ENCODE measurements around the gene SNX25. TPM values are rescaled to one million over a fixed set of nuclear protein-coding genes. Genes with fewer than 3 reads are reported as not detected.

Gene SNX25
- total and polyA plus RNA-seq, 2 of the 13 experiments (the other 11 are each of a cell fraction or from before 2014, with no cell fraction given), result 23.4 to 23.5 TPM

- Histone ChIP-seq H3K4me2 (ENCODE audit: low read depth, low read length) (no peak overlapping the region), H3K36me3 (replicated peaks in 1 of 2; ENCODE audit: control insufficient read depth in 1 of 2, insufficient read depth in 2 of 2, low read length in 2 of 2) (peaks cover 9 to 43% of the 10 kb centered on the region in 2 experiments; a peak in 4 of 5 replicates), H2AFZ (ENCODE audit: low read length) (no peak overlapping the region), H3K9ac (ENCODE audit: insufficient read depth, low read depth, low read length) (no peak overlapping the region), H3K9me3 (ENCODE audit: low read length) (no peaks in the 10 kb centered on the region), H4K20me1 (ENCODE audit: insufficient read depth, low read length) (no peaks in the 10 kb centered on the region), H3K4me1 (ENCODE audit: insufficient read depth, low read length) (no peaks in the 10 kb centered on the region), H3K4me3 (replicated peaks in 1 of 3; ENCODE audit: insufficient read depth in 1 of 3, low read depth in 2 of 3, low read length in 3 of 3) (no peak overlapping the region), H3K27me3 (ENCODE audit: control insufficient read depth in 1 of 2, insufficient read depth in 2 of 2, low read length in 2 of 2) (no peaks in the 10 kb centered on the region), H3K27ac (ENCODE audit: extremely low read length, insufficient read depth, low read length) (no peak overlapping the region), H3K79me2 (ENCODE audit: insufficient read depth, low read length) (no peaks in the 10 kb centered on the region)
- no peak for FAIRE-seq
- in situ Hi-C loops (cut with HindIII; ENCODE audit: extremely low pct_ligation_motif_present, low pct_unique_long_range_greater_than_20kb) (no loop called here), intact Hi-C loops (cut with micrococcal nuclease; ENCODE audit: unreplicated experiment) (no loop called here)
- no TSS peak for BruUV-seq (replicated peaks)
- 98% methylated on average over 6 of the region's 6 CpGs for WGBS (ENCODE audit: low lambda C conversion rate)
- POLR2A ChIA-PET, result no interaction called here
- CTCF ChIA-PET (ENCODE audit: low intra/inter-chr PET ratio, low total read pairs), result no interaction called here
- DNase-seq (ENCODE audit: low spot score), result no peak
- no peak for ATAC-seq
- TF ChIP-seq SKIL (CRISPR knock-in tag; IDR thresholded peaks at IDR 0.05; ENCODE audit: borderline replicate concordance) (no peak), ZNF724P (CRISPR knock-in tag; IDR thresholded peaks at IDR 0.05; ENCODE audit: borderline replicate concordance) (no peak), TOPORS (CRISPR knock-in tag; IDR thresholded peaks at IDR 0.05) (no peak), TCF7 (IDR thresholded peaks at IDR 0.05; ENCODE audit: low read depth) (no peak), AKAP8 (CRISPR knock-in tag; IDR thresholded peaks at IDR 0.05) (no peak), ZNF569 (CRISPR knock-in tag; IDR thresholded peaks at IDR 0.05; ENCODE audit: borderline replicate concordance) (no peak), GTF2F1 (IDR thresholded peaks at IDR 0.05; ENCODE audit: low read length) (no peak), ZEB1 (IDR thresholded peaks at IDR 0.05; ENCODE audit: insufficient replicate concordance, low read depth) (no peak), ZNF501 (CRISPR knock-in tag; IDR thresholded peaks at IDR 0.05) (no peak), DMTF1 (CRISPR knock-in tag; IDR thresholded peaks at IDR 0.05) (no peak), ZNF12 (CRISPR knock-in tag; IDR thresholded peaks at IDR 0.05) (no peak)
- TF ChIP-seq, protein P1, sequence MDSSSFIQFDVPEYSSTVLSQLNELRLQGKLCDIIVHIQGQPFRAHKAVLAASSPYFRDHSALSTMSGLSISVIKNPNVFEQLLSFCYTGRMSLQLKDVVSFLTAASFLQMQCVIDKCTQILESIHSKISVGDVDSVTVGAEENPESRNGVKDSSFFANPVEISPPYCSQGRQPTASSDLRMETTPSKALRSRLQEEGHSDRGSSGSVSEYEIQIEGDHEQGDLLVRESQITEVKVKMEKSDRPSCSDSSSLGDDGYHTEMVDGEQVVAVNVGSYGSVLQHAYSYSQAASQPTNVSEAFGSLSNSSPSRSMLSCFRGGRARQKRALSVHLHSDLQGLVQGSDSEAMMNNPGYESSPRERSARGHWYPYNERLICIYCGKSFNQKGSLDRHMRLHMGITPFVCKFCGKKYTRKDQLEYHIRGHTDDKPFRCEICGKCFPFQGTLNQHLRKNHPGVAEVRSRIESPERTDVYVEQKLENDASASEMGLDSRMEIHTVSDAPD (CRISPR knock-in tag; IDR thresholded peaks at IDR 0.05), result no peak
These were observed 87.5 kb downstream of the SNX25 start for GRCh38 chr4:185296665-185297460.
